ENCODE data around the gene AFG1L.
A peak's percentile ranks its signal among the peaks of the same experiment; 100 is the strongest.

The AFG1L gene

GRCh38 chr6:108543175-108543940, 248.5 kb downstream of the AFG1L start:
- Histone ChIP-seq H3K9me3 (ENCODE audit: low read length) (peaks cover under 1% of the 10 kb centered on the region), H3K4me3 (ENCODE audit: low read length) (no peak overlapping the region)

GRCh38 chr6:108544606-108545005, 249.8 kb downstream of the AFG1L start:
- H2AFZ ChIP-seq (ENCODE audit: low read depth, low read length): no peak overlapping the region
- H3K27me3 ChIP-seq (ENCODE audit: insufficient read depth, low read length): no peaks in the 10 kb centered on the region
- H3K9me3 ChIP-seq (ENCODE audit: low read length): no peaks in the 10 kb centered on the region
- no peaks in the 10 kb centered on the region for H3K4me1 ChIP-seq (ENCODE audit: insufficient read depth, low read length)
- no peak overlapping the region for H3K4me3 ChIP-seq (ENCODE audit: low read length)
- no peaks in the 10 kb centered on the region for H3K36me3 ChIP-seq (ENCODE audit: insufficient read depth, low read length)

More at GRCh38 chr6:108543175-108543940, 248.5 kb downstream of the AFG1L start:
- no peaks in the 10 kb centered on the region for H3K4me1 ChIP-seq (ENCODE audit: insufficient read depth, low read length)
- no peak overlapping the region for H2AFZ ChIP-seq (ENCODE audit: low read depth, low read length)
- H3K36me3 ChIP-seq (ENCODE audit: insufficient read depth, low read length): no peaks in the 10 kb centered on the region
- H3K27me3 ChIP-seq (ENCODE audit: insufficient read depth, low read length): no peaks in the 10 kb centered on the region

- Histone ChIP-seq H3K4me3 (ENCODE audit: low read length) (no peak overlapping the region), H3K27me3 (ENCODE audit: insufficient read depth, low read length) (no peaks in the 10 kb centered on the region), H3K36me3 (ENCODE audit: insufficient read depth, low read length) (no peaks in the 10 kb centered on the region), H2AFZ (ENCODE audit: low read depth, low read length) (no peak overlapping the region), H3K4me1 (ENCODE audit: insufficient read depth, low read length) (no peaks in the 10 kb centered on the region), H3K9me3 (ENCODE audit: low read length) (no peaks in the 10 kb centered on the region)
Observed at GRCh38 chr6:108546079-108547049, 251.5 kb downstream of the AFG1L start.

- no peaks in the 10 kb centered on the region for H3K4me1 ChIP-seq (ENCODE audit: insufficient read depth, low read length)
- no peak overlapping the region for H3K4me3 ChIP-seq (ENCODE audit: low read length)
- no peaks in the 10 kb centered on the region for H3K27me3 ChIP-seq (ENCODE audit: insufficient read depth, low read length)
- no peaks in the 10 kb centered on the region for H3K9me3 ChIP-seq (ENCODE audit: low read length)
- H2AFZ ChIP-seq (ENCODE audit: low read depth, low read length): no peak overlapping the region
- H3K36me3 ChIP-seq (ENCODE audit: insufficient read depth, low read length): no peaks in the 10 kb centered on the region
Observed at GRCh38 chr6:108549241-108549640, 254.4 kb downstream of the AFG1L start.

GRCh38 chr6:108549741-108550140, 254.9 kb downstream of the AFG1L start:
- Histone ChIP-seq H3K27me3 (ENCODE audit: insufficient read depth, low read length) (no peaks in the 10 kb centered on the region), H3K4me3 (ENCODE audit: low read length) (no peak overlapping the region), H3K4me1 (ENCODE audit: insufficient read depth, low read length) (no peaks in the 10 kb centered on the region), H2AFZ (ENCODE audit: low read depth, low read length) (no peak overlapping the region), H3K9me3 (ENCODE audit: low read length) (no peaks in the 10 kb centered on the region), H3K36me3 (ENCODE audit: insufficient read depth, low read length) (no peaks in the 10 kb centered on the region)

GRCh38 chr6:108550256-108550655, 255.4 kb downstream of the AFG1L start:
- Histone ChIP-seq H2AFZ (ENCODE audit: low read depth, low read length) (no peak overlapping the region), H3K27me3 (ENCODE audit: insufficient read depth, low read length) (no peaks in the 10 kb centered on the region), H3K4me3 (ENCODE audit: low read length) (no peak overlapping the region), H3K9me3 (ENCODE audit: low read length) (no peaks in the 10 kb centered on the region), H3K4me1 (ENCODE audit: insufficient read depth, low read length) (no peaks in the 10 kb centered on the region), H3K36me3 (ENCODE audit: insufficient read depth, low read length) (no peaks in the 10 kb centered on the region)

- Histone ChIP-seq H3K9me3 (ENCODE audit: low read length) (no peaks in the 10 kb centered on the region), H3K27me3 (ENCODE audit: insufficient read depth, low read length) (no peaks in the 10 kb centered on the region), H3K4me1 (ENCODE audit: insufficient read depth, low read length) (peaks cover 12% of the 10 kb centered on the region), H2AFZ (ENCODE audit: low read depth, low read length) (no peak overlapping the region), H3K36me3 (ENCODE audit: insufficient read depth, low read length) (no peaks in the 10 kb centered on the region), H3K4me3 (ENCODE audit: low read length) (no peak overlapping the region)
Observed at GRCh38 chr6:108555399-108556052, 260.7 kb downstream of the AFG1L start.

- no peak overlapping the region for H2AFZ ChIP-seq (ENCODE audit: low read depth, low read length)
- no peaks in the 10 kb centered on the region for H3K9me3 ChIP-seq (ENCODE audit: low read length)
- no peak overlapping the region for H3K4me3 ChIP-seq (ENCODE audit: low read length)
- no peaks in the 10 kb centered on the region for H3K36me3 ChIP-seq (ENCODE audit: insufficient read depth, low read length)
- peaks cover 12% of the 10 kb centered on the region for H3K4me1 ChIP-seq (ENCODE audit: insufficient read depth, low read length)
- no peaks in the 10 kb centered on the region for H3K27me3 ChIP-seq (ENCODE audit: insufficient read depth, low read length)
Observed at GRCh38 chr6:108556250-108556649, 261.4 kb downstream of the AFG1L start.

- H3K27me3 ChIP-seq (ENCODE audit: insufficient read depth, low read length): no peaks in the 10 kb centered on the region
- peaks cover 5% of the 10 kb centered on the region for H3K9me3 ChIP-seq (ENCODE audit: low read length)
- H3K4me3 ChIP-seq (ENCODE audit: low read length): peak overlapping the region; percentile 74
- H3K4me1 ChIP-seq (ENCODE audit: insufficient read depth, low read length): peaks cover 12% of the 10 kb centered on the region
- H3K36me3 ChIP-seq (ENCODE audit: insufficient read depth, low read length): no peaks in the 10 kb centered on the region
- peak overlapping the region; percentile 10 for H2AFZ ChIP-seq (ENCODE audit: low read depth, low read length)
Observed at GRCh38 chr6:108556866-108557493, 262.1 kb downstream of the AFG1L start.

- Histone ChIP-seq H3K4me1 (ENCODE audit: insufficient read depth, low read length) (peaks cover 16% of the 10 kb centered on the region), H3K4me3 (ENCODE audit: low read length) (peak overlapping the region; percentile 74), H3K9me3 (ENCODE audit: low read length) (peaks cover 9% of the 10 kb centered on the region), H2AFZ (ENCODE audit: low read depth, low read length) (peak overlapping the region; percentile 10), H3K36me3 (ENCODE audit: insufficient read depth, low read length) (no peaks in the 10 kb centered on the region), H3K27me3 (ENCODE audit: insufficient read depth, low read length) (no peaks in the 10 kb centered on the region)
Observed at GRCh38 chr6:108557494-108558371, 262.9 kb downstream of the AFG1L start.

GRCh38 chr6:108558372-108559096, 263.7 kb downstream of the AFG1L start:
- H3K9me3 ChIP-seq (ENCODE audit: low read length): peaks cover 9% of the 10 kb centered on the region
- peak overlapping the region; percentile 74 for H3K4me3 ChIP-seq (ENCODE audit: low read length)
- peak overlapping the region; percentile 86 for H2AFZ ChIP-seq (ENCODE audit: low read depth, low read length)
- H3K4me1 ChIP-seq (ENCODE audit: insufficient read depth, low read length): peaks cover 16% of the 10 kb centered on the region
- H3K27me3 ChIP-seq (ENCODE audit: insufficient read depth, low read length): no peaks in the 10 kb centered on the region
- H3K36me3 ChIP-seq (ENCODE audit: insufficient read depth, low read length): no peaks in the 10 kb centered on the region
